Measurements from ENCODE around the gene MOBP. TPM values are rescaled to one million over a fixed set of nuclear protein-coding genes. Genes with fewer than 3 reads are reported as not detected.

Gene MOBP
- total and polyA plus RNA-seq, 9 of the 15 experiments (the other 6 are each of a cell fraction or from before 2014, with no cell fraction given) = 0.09 to 0.33 (median 0.11) TPM; not detected in 4

- Histone ChIP-seq H3K79me2 (ENCODE audit: control insufficient read depth, insufficient read depth, low read length) (no peaks in the 10 kb centered on the region), H3K27ac (ENCODE audit: extremely low read depth, low read depth, low read length) (no peak overlapping the region), H2AFZ (ENCODE audit: low read depth, low read length) (no peak overlapping the region), H3K9ac (ENCODE audit: insufficient read depth in 1 of 2, low read depth in 2 of 2, low read length in 2 of 2) (no peak overlapping the region), H3K4me2 (ENCODE audit: insufficient read depth, low read length) (no peak overlapping the region), H3K36me3 (ENCODE audit: control insufficient read depth, insufficient read depth, low read length) (no peaks in the 10 kb centered on the region), H3K4me3 (no peak overlapping the region), H3K9me3 (replicated peaks; ENCODE audit: control insufficient read depth, insufficient read depth, low read depth, low read length) (no peaks in the 10 kb centered on the region), H3K27me3 (ENCODE audit: control insufficient read depth in 2 of 2, insufficient read depth in 2 of 2, low read length in 2 of 2) (peaks cover 14 to 36% of the 10 kb centered on the region in 2 experiments; a peak in 4 of 5 replicates), H3K9me1 (ENCODE audit: control insufficient read depth, insufficient read depth, low read length) (no peaks in the 10 kb centered on the region), H4K20me1 (replicated peaks; ENCODE audit: control insufficient read depth, insufficient read depth, low read length) (no peaks in the 10 kb centered on the region), H3K4me1 (replicated peaks in 1 of 2; ENCODE audit: control insufficient read depth in 2 of 2, insufficient read depth in 2 of 2, low read length in 2 of 2) (no peaks in the 10 kb centered on the region)
- no peak for DNase-seq (ENCODE audit: extremely low read depth in 1 of 4, low spot score in 3 of 4)
- ChIA-PET CTCF (ENCODE audit: low intra/inter-chr PET ratio) (no interaction called here), POLR2A (interaction anchor here (0.6 to 2.2 kb wide), 5 partner anchors 11 to 693 kb away, joined by 3 to 7 read pairs (median 4); no protein-coding TSS in a partner anchor)
- intact Hi-C loops (cut with micrococcal nuclease) = no loop called here
- ATAC-seq = no peak
- no peak for FAIRE-seq
- 0% methylated on average over 1 of the region's 1 CpG for WGBS (ENCODE audit: insufficient coverage, low coverage, missing lambda C conversion rate)
- BruUV-seq (replicated peaks) = no TSS peak
- no peak for TF ChIP-seq ZC3H4 (CRISPR knock-in tag; IDR thresholded peaks at IDR 0.05; ENCODE audit: borderline replicate concordance)
- TF ChIP-seq USF2 (CRISPR knock-in tag; IDR thresholded peaks at IDR 0.05) = no peak
- no peak for TF ChIP-seq SNAPC5 (CRISPR knock-in tag; IDR thresholded peaks at IDR 0.05)
- no peak for TF ChIP-seq CHD2 (IDR thresholded peaks at IDR 0.05; ENCODE audit: low read depth, low read length)
- TF ChIP-seq MLX (CRISPR knock-in tag; conservative IDR thresholded peaks at IDR 0.05) = no peak
- TF ChIP-seq ZNF57 (CRISPR knock-in tag; IDR thresholded peaks at IDR 0.05) = no peak
- no peak for TF ChIP-seq HES1 (IDR thresholded peaks at IDR 0.05; ENCODE audit: low read depth)
- no peak for TF ChIP-seq KAT8 (IDR thresholded peaks at IDR 0.05; ENCODE audit: low read depth)
- TF ChIP-seq BRF1 (IDR thresholded peaks at IDR 0.05; ENCODE audit: borderline replicate concordance, extremely low read depth, insufficient read length) = no peak
- TF ChIP-seq NCOA6 (IDR thresholded peaks at IDR 0.05) = no peak
- no peak for TF ChIP-seq ZNF407 (IDR thresholded peaks at IDR 0.05; ENCODE audit: low read depth)
- in situ Hi-C loops (cut with MboI) = no loop called here
These were observed 32.3 kb upstream of the MOBP start for GRCh38 chr3:39435006-39435748.

Data from K562 (cell line).